Aorta (tissue), 5 donors: Measurements from ENCODE around the gene ACP5. TPM values are rescaled to one million over a fixed set of nuclear protein-coding genes. Genes with fewer than 3 reads are reported as not detected.
A peak's percentile ranks its signal among the peaks of the same experiment; 100 is the strongest.
"Not testable (repeated sequence)": the region's sequence is repeated elsewhere in the genome, so short reads cannot be mapped to it uniquely, and the experiment has no call there.

Experiments
- ATAC-seq: fragments of 200-7000 bp; cut with Tn5 transposase; one replicate; pipeline ENCODE4 v1.9.1; 2022; ENCODE audit warnings: moderate library complexity; ENCODE audit not compliant: low FRiP score
- DNase-seq, 2 donors: peaks; one replicate each; pipeline ENCODE4 v3.0.0-alpha.2; 2020
- H3K27ac ChIP-seq, 2 donors: one replicate each; pipeline ENCODE4 v1.5.1; 2013; ENCODE audit warnings: low read length in 2 of 2, mild to moderate bottlenecking in 2 of 2, moderate library complexity in 2 of 2, control low read depth in 1 of 2, inconsistent platforms in 1 of 2, low read depth in 1 of 2
- H3K27me3 ChIP-seq, 2 donors: one replicate each; pipeline ENCODE4 v1.6.1; 2013; ENCODE audit warnings: control low read depth in 1 of 2, low read length in 1 of 2, mild to moderate bottlenecking in 1 of 2, moderate library complexity in 1 of 2; ENCODE audit not compliant: insufficient read depth in 2 of 2, control insufficient read depth in 1 of 2
- H3K36me3 ChIP-seq, 2 donors: one replicate each; pipeline ENCODE4 v1.6.1; 2013; ENCODE audit warnings: control low read depth in 1 of 2, low read length in 1 of 2, mild to moderate bottlenecking in 1 of 2; ENCODE audit not compliant: insufficient read depth in 2 of 2, control insufficient read depth in 1 of 2
- H3K4me1 ChIP-seq, 2 donors: one replicate each; pipeline ENCODE4 v1.6.1; 2013; ENCODE audit warnings: low read length in 2 of 2, control low read depth in 1 of 2, mild to moderate bottlenecking in 1 of 2, moderate library complexity in 1 of 2; ENCODE audit not compliant: insufficient read depth in 2 of 2, control insufficient read depth in 1 of 2
- H3K4me3 ChIP-seq, 2 donors: one replicate each; pipeline ENCODE4 v1.5.1; 2013; ENCODE audit warnings: low read length in 2 of 2, control low read depth in 1 of 2, mild to moderate bottlenecking in 1 of 2
- H3K9me3 ChIP-seq: one replicate; pipeline ENCODE4 v1.6.1; 2013; ENCODE audit warnings: mild to moderate bottlenecking, low read length; ENCODE audit not compliant: control insufficient read depth
- WGBS, 2 donors: extraction: QIAGEN DNeasy Blood & Tissue Kit; methylation state at CpG; one replicate each; pipeline ENCODE4 v1.1.7; 2013; 5-methylcytosine and 5-hydroxymethylcytosine counted together
- intact Hi-C, 2 donors: fragments of 100-400 bp; cut with DNase I; formaldehyde crosslinking; loops; one replicate each; pipeline versions ENCODE4 v1.14.2 to v1.15.0; 2022
- polyA plus RNA-seq, 2 donors: library from polyadenylated mRNA; stranded (reverse); fragments of 200-250 nt; gene quantifications; one replicate each; pipeline ENCODE4 v1.2.3, GENCODE V29; 2013
- total RNA-seq, 2 donors: library from RNA; stranded (reverse); fragmentation: NEBNext Ultra II Directional; extraction: Animal tissue kit (Norgen Biotek cat#: 25700); gene quantifications; one replicate each; pipeline ENCODE4 v1.2.1, GENCODE V29; 2021
- donor health status: healthy with polysubstance abuse.
- donor health status: Bipolar disorder and iron deficiency.
- donor health status: DM: no; HTN: no; CAD: no.
- donor health status: DM: no; HTN: no; CAD: no.
- donor health status: DM: yes; HTN: yes; CAD: no.

ACP5 gene
- total and polyA plus RNA-seq, 4 donors, result 5.2 to 45.3 (median 12.9) TPM

- peak; percentile 84 to 90 for DNase-seq
- H3K27ac ChIP-seq, result no peak overlapping the region
Observed at GRCh38 chr19:11587302-11587974, 10.0 kb upstream of the ACP5 start.

GRCh38 chr19:11586331-11586730 is 8.9 kb upstream of the ACP5 start:
- Histone ChIP-seq H3K27me3 (no peaks in the 10 kb centered on the region), H3K4me3 (no peak overlapping the region), H3K9me3 (no peaks in the 10 kb centered on the region), H3K4me1 (no peaks in the 10 kb centered on the region), H3K27ac (no peak overlapping the region), H3K36me3 (no peaks in the 10 kb centered on the region)
- DNase-seq, result no peak
- ATAC-seq, result no peak
- 55 to 65% methylated on average over 6 of the region's 6 CpGs for WGBS, 2 donors
- intact Hi-C loops, result loop anchor here in 1 of 2 donors (5.0 kb wide), 1 partner anchor 89 kb away; no protein-coding TSS in a partner anchor

More at GRCh38 chr19:11587302-11587974, 10.0 kb upstream of the ACP5 start:
- Histone ChIP-seq H3K4me3 (no peak overlapping the region), H3K9me3 (no peaks in the 10 kb centered on the region), H3K36me3 (no peaks in the 10 kb centered on the region), H3K27me3 (no peaks in the 10 kb centered on the region), H3K4me1 (no peaks in the 10 kb centered on the region)
- intact Hi-C loops, result loop anchor here (1.0 to 5.0 kb wide), 2 partner anchors 90 to 91 kb away; no protein-coding TSS in a partner anchor
- WGBS, 2 donors, result 2% methylated on average over 6 to 7 of the region's 7 CpGs
- ATAC-seq, result peak; percentile 94

- intact Hi-C loops, result no loop called here
- H3K27ac ChIP-seq, result no peak overlapping the region
Observed at GRCh38 chr19:11581740-11582139, 4.3 kb upstream of the ACP5 start.

GRCh38 chr19:11580116-11580515 is 2.7 kb upstream of the ACP5 start:
- 70 to 71% methylated on average over 4 of the region's 4 CpGs for WGBS, 2 donors
- Histone ChIP-seq H3K27me3 (no peaks in the 10 kb centered on the region), H3K4me3 (no peak overlapping the region), H3K27ac (no peak overlapping the region), H3K36me3 (no peaks in the 10 kb centered on the region), H3K9me3 (no peaks in the 10 kb centered on the region), H3K4me1 (no peaks in the 10 kb centered on the region)
- no peak for ATAC-seq
- DNase-seq, result no peak
- intact Hi-C loops, result no loop called here

More at GRCh38 chr19:11581740-11582139, 4.3 kb upstream of the ACP5 start:
- WGBS, 2 donors, result 38 to 40% methylated on average over 3 of the region's 3 CpGs
- Histone ChIP-seq H3K4me3 (no peak overlapping the region), H3K36me3 (no peaks in the 10 kb centered on the region), H3K9me3 (no peaks in the 10 kb centered on the region), H3K27me3 (no peaks in the 10 kb centered on the region), H3K4me1 (no peaks in the 10 kb centered on the region)
- DNase-seq (no peak), ATAC-seq (no peak)

GRCh38 chr19:11578258-11579142 is 1.1 kb upstream of the ACP5 start:
- no peaks in the 10 kb centered on the region for H3K9me3 ChIP-seq
- no peak overlapping the region for H3K27ac ChIP-seq
- peak in 1 of 2 donors; percentile 86 for DNase-seq
- WGBS, 2 donors, result 16 to 19% methylated on average over 49 to 62 of the region's 62 CpGs
- peak; percentile 30 for ATAC-seq
- H3K4me1 ChIP-seq, result no peaks in the 10 kb centered on the region
- intact Hi-C loops, result no loop called here
- H3K27me3 ChIP-seq, result no peaks in the 10 kb centered on the region
- H3K4me3 ChIP-seq, result no peak overlapping the region
- H3K36me3 ChIP-seq, result no peaks in the 10 kb centered on the region

- ATAC-seq, result no peak
Observed at GRCh38 chr19:11576227-11576626, 1.2 kb downstream of the ACP5 start.

GRCh38 chr19:11574689-11575088 is 2.8 kb downstream of the ACP5 start:
- H3K4me1 ChIP-seq, result no peaks in the 10 kb centered on the region
- H3K4me3 ChIP-seq, result no peak overlapping the region
- DNase-seq (no peak), ATAC-seq (no peak)
- intact Hi-C loops, result no loop called here
- H3K36me3 ChIP-seq, result no peaks in the 10 kb centered on the region
- no peaks in the 10 kb centered on the region for H3K27me3 ChIP-seq
- no peak overlapping the region for H3K27ac ChIP-seq
- H3K9me3 ChIP-seq, result no peaks in the 10 kb centered on the region
- 88 to 92% methylated on average over 8 to 9 of the region's 9 CpGs for WGBS, 2 donors

More at GRCh38 chr19:11576227-11576626, 1.2 kb downstream of the ACP5 start:
- H3K27me3 ChIP-seq, result no peaks in the 10 kb centered on the region
- no peak overlapping the region for H3K4me3 ChIP-seq
- intact Hi-C loops, result no loop called here
- no peaks in the 10 kb centered on the region for H3K36me3 ChIP-seq
- no peaks in the 10 kb centered on the region for H3K4me1 ChIP-seq
- no peak overlapping the region for H3K27ac ChIP-seq
- WGBS, 2 donors, result 92 to 93% methylated on average over 15 of the region's 15 CpGs
- no peak for DNase-seq
- H3K9me3 ChIP-seq, result no peaks in the 10 kb centered on the region

GRCh38 chr19:11573763-11574162 is 3.7 kb downstream of the ACP5 start:
- H3K4me1 ChIP-seq, DNase-seq, H3K9me3 ChIP-seq, H3K27ac ChIP-seq, intact Hi-C loops, H3K4me3 ChIP-seq, ATAC-seq, H3K27me3 ChIP-seq, H3K36me3 ChIP-seq: not testable (repeated sequence)
- WGBS, 2 donors, result 90 to 95% methylated on average over 4 of the region's 4 CpGs
